Measurements from ENCODE around the gene CCDC18. TPM values are rescaled to one million over a fixed set of nuclear protein-coding genes. Genes with fewer than 3 reads are reported as not detected.
"Not testable (repeated sequence)": the region's sequence is repeated elsewhere in the genome, so short reads cannot be mapped to it uniquely, and the experiment has no call there.

Gene CCDC18
- polyA plus RNA-seq, 1 donor from 2014 or later: 15.2 TPM

GRCh38 chr1:93155335-93155734, 25.2 kb upstream of the CCDC18 start:
- H3K4me3 Mint-ChIP-seq: no peak overlapping the region
- peaks cover 2 to 5% (median 4%) of the 10 kb centered on the region in 3 donors for H3K4me1 Mint-ChIP-seq
- H3K36me3 Mint-ChIP-seq: peaks cover 7% of the 10 kb centered on the region
- H3K9me3 Mint-ChIP-seq: no peaks in the 10 kb centered on the region
- peak overlapping the region in 1 of 3 donors; percentile 86 for H3K27ac Mint-ChIP-seq
- no peaks in the 10 kb centered on the region for H3K27me3 Mint-ChIP-seq

DNA sequence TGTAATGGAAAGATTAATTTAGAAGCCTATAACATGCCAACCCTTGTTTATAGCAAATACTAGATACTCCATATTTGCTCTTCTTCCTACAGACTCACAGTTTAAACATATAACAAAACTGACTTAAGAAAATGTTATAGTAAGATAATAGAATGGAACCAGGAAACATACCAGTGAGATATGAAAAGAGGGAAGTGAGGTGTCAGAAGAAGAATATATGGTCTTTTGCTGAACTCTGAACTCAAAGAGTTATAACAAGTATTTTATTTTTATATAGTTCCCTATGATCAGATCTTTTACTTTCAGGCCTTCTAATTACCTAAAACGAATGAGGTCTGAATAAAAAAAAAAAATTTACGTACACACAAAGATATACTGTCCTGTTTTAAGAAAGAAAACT, 21.2 kb upstream of the CCDC18 start:
- H3K36me3 Mint-ChIP-seq: peaks cover 2% of the 10 kb centered on the region
- H3K4me3 Mint-ChIP-seq: no peak overlapping the region
- H3K9me3 Mint-ChIP-seq: no peaks in the 10 kb centered on the region
- no peak overlapping the region for H3K27ac Mint-ChIP-seq
- H3K27me3 Mint-ChIP-seq: no peaks in the 10 kb centered on the region
- peaks cover 9 to 18% (median 10%) of the 10 kb centered on the region in 3 donors for H3K4me1 Mint-ChIP-seq

DNA sequence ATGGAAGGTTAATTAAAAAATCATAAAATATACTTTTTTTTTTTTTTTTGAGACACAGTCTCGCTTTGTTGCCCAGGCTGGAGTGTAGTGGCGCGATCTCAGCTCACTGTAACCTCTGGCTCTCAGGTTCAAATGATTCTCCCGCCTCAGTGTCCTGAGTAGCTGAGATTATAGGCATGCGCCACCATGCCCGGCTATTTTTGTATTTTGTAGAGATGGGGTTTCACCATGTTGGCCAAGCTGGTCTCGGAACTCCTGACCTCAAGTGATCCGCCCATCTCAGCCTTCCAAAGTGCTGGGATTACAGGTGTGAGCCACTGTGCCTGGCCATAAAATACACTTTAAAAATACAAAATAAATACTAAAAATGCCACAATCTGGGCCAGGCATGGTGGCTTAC, 17.2 kb upstream of the CCDC18 start:
- H3K27ac Mint-ChIP-seq, H3K4me3 Mint-ChIP-seq, H3K27me3 Mint-ChIP-seq, H3K9me3 Mint-ChIP-seq: not testable (repeated sequence)
- Mint-ChIP-seq H3K4me1 (peaks cover 23 to 39% (median 26%) of the 10 kb centered on the region in 3 donors), H3K36me3 (peaks cover 11% of the 10 kb centered on the region)

- peaks cover 16% of the 10 kb centered on the region for H3K36me3 Mint-ChIP-seq
- peaks cover 35 to 41% (median 35%) of the 10 kb centered on the region in 3 donors for H3K4me1 Mint-ChIP-seq
- H3K27me3 Mint-ChIP-seq: no peaks in the 10 kb centered on the region
- no peak overlapping the region for H3K4me3 Mint-ChIP-seq
- H3K27ac Mint-ChIP-seq: peak overlapping the region in 1 of 3 donors; percentile 1
- peaks cover 0 to 8% (median 0%) of the 10 kb centered on the region in 3 donors for H3K9me3 Mint-ChIP-seq
These were observed 15.7 kb upstream of the CCDC18 start for GRCh38 chr1:93164816-93165215.

- H3K4me3 Mint-ChIP-seq, H3K27me3 Mint-ChIP-seq, H3K9me3 Mint-ChIP-seq, H3K27ac Mint-ChIP-seq: not testable (repeated sequence)
- H3K4me1 Mint-ChIP-seq: peaks cover 33 to 42% (median 35%) of the 10 kb centered on the region in 3 donors
- peaks cover 14% of the 10 kb centered on the region for H3K36me3 Mint-ChIP-seq
These were observed 14.6 kb upstream of the CCDC18 start for GRCh38 chr1:93165895-93166294.

GRCh38 chr1:93167006-93167405, 13.5 kb upstream of the CCDC18 start:
- Mint-ChIP-seq H3K9me3 (peaks cover 0 to 8% (median 2%) of the 10 kb centered on the region in 3 donors), H3K4me3 (no peak overlapping the region), H3K36me3 (peaks cover 18% of the 10 kb centered on the region), H3K27me3 (no peaks in the 10 kb centered on the region), H3K4me1 (peaks cover 41 to 45% (median 44%) of the 10 kb centered on the region in 3 donors), H3K27ac (peak overlapping the region in 1 of 3 donors; percentile 3)

GRCh38 chr1:93170141-93170678, 10.3 kb upstream of the CCDC18 start:
- H3K36me3 Mint-ChIP-seq: peaks cover 21% of the 10 kb centered on the region

GRCh38 chr1:93171549-93172034, 8.9 kb upstream of the CCDC18 start:
- peaks cover 0 to 4% (median 4%) of the 10 kb centered on the region in 3 donors for H3K9me3 Mint-ChIP-seq
- H3K27ac Mint-ChIP-seq: no peak overlapping the region
- H3K4me1 Mint-ChIP-seq: peaks cover 47 to 54% (median 50%) of the 10 kb centered on the region in 3 donors
- H3K36me3 Mint-ChIP-seq: peaks cover 24% of the 10 kb centered on the region
- no peaks in the 10 kb centered on the region for H3K27me3 Mint-ChIP-seq
- H3K4me3 Mint-ChIP-seq: peak overlapping the region in 2 of 4 donors; percentile 73 to 89

More at GRCh38 chr1:93170141-93170678, 10.3 kb upstream of the CCDC18 start:
- H3K9me3 Mint-ChIP-seq, H3K4me3 Mint-ChIP-seq, H3K27me3 Mint-ChIP-seq, H3K27ac Mint-ChIP-seq: not testable (repeated sequence)
- H3K4me1 Mint-ChIP-seq: peaks cover 47 to 55% (median 50%) of the 10 kb centered on the region in 3 donors

- Mint-ChIP-seq H3K4me1 (peaks cover 53 to 56% (median 55%) of the 10 kb centered on the region in 3 donors), H3K27me3 (no peaks in the 10 kb centered on the region), H3K4me3 (peak overlapping the region in 2 of 4 donors; percentile 78 to 84), H3K36me3 (peaks cover 20% of the 10 kb centered on the region), H3K27ac (no peak overlapping the region), H3K9me3 (peaks cover 0 to 4% (median under 1%) of the 10 kb centered on the region in 3 donors)
These were observed 7.7 kb upstream of the CCDC18 start for GRCh38 chr1:93172778-93173177.

DNA sequence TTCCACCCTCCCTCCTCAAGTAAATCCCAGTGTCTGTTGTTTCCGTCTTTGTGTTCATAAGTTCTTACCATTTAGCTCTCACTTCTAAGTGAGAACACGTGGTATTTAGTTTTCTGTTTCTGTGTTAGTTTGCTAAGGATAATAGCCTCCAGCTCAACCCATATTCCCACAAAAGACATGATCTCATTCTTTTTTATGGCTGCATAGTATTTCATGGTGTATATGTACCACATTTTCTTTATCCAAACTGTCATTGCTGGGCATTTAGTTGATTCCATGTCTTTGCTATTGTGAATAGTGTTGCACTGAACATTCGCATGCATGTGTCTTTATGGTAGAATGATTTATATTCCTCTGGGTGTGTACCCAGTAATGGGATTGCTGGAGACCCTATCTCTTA, 5.9 kb upstream of the CCDC18 start:
- peak overlapping the region in 1 of 4 donors; percentile 34 for H3K4me3 Mint-ChIP-seq
- H3K27me3 Mint-ChIP-seq, H3K36me3 Mint-ChIP-seq, H3K27ac Mint-ChIP-seq, H3K9me3 Mint-ChIP-seq: not testable (repeated sequence)
- peaks cover 51 to 54% (median 52%) of the 10 kb centered on the region in 3 donors for H3K4me1 Mint-ChIP-seq

DNA sequence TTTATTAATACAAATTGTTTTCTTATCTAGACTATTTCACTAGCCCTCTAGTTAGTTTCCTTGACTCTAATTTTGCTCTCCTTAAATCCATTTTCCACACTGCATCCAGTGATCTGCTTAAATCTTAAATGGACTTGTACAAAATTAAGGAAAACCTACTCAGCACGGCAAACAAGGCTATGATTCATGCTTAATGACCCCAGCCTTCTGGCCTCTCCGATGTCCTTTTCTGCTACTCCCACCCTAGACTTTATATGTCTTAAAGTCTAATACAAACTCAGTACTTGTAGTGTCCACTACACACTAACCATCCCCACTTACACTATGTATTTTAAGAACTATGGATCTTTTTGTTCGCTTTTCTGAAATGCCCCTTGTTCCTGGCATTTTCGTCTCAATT, 2.5 kb upstream of the CCDC18 start:
- H3K27me3 Mint-ChIP-seq: no peaks in the 10 kb centered on the region
- peak overlapping the region; percentile 81 to 99 (median 96) for H3K4me3 Mint-ChIP-seq
- peak overlapping the region in 1 of 3 donors; percentile 56 for H3K27ac Mint-ChIP-seq
- H3K4me1 Mint-ChIP-seq: peaks cover 34 to 42% (median 42%) of the 10 kb centered on the region in 3 donors
- peaks cover 5% of the 10 kb centered on the region for H3K36me3 Mint-ChIP-seq
- H3K9me3 Mint-ChIP-seq: no peaks in the 10 kb centered on the region

GRCh38 chr1:93178418-93178817, 2.1 kb upstream of the CCDC18 start:
- Mint-ChIP-seq H3K4me3 (peak overlapping the region; percentile 81 to 99 (median 96)), H3K4me1 (peaks cover 30 to 42% (median 39%) of the 10 kb centered on the region in 3 donors), H3K9me3 (no peaks in the 10 kb centered on the region), H3K36me3 (peaks cover 5% of the 10 kb centered on the region), H3K27ac (peak overlapping the region; percentile 55 to 90 (median 56)), H3K27me3 (no peaks in the 10 kb centered on the region)

DNA sequence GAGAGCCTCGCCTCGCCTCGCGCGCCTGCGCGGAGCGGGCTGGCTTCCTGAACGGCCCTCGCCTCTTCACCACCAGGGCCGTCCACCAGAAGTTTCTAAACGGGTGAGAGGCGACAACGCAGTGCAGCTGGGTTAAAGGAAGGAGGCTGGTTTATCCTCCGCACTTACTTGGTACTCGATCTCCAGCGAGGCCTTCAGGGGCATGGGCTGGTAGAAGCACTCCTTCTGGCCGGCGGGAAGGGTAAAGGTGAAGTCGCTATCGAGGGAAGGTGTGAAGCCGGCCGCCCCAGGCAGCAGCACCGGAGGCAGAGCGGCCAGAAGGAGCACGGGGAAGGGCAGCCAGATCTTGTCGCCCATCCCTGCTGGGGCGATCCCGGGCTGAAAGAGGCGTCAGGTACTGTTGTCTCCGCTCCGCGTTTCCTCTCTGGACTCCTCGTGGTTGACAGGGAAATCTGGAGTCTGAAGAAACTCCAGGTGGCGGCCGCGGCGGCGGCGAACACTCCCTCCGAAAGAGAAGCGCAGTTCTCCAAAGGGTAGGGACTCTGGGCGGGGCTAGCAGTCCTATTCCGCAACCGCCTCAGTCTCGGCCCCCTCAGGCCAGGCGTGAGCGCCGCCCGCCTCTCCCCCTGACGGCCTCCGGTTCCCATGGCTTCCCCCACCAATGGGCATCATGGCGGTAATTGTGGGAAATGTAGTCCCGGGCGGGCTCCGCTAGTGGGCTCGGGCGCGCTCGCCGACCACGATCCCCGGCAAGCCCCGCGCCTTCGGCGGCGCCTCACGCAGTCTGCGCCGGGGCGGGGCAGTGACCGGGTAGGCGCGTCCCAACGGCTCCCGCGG, 420 bp upstream of the CCDC18 start, which contains the start of gene TMED5:
TSS of gene TMED5 (minus strand) at position 528 of the 837 bp plus-strand sequence. CDS start at position 357, 171 bp downstream.
- H3K27ac Mint-ChIP-seq: peak within 1 kb of the TSS; percentile 75 to 99 (median 90)
- peaks cover 3% of the 10 kb centered on the region for H3K36me3 Mint-ChIP-seq
- H3K27me3 Mint-ChIP-seq: no peaks in the 10 kb centered on the region
- peaks cover 28 to 41% (median 40%) of the 10 kb centered on the region in 3 donors for H3K4me1 Mint-ChIP-seq
- no peaks in the 10 kb centered on the region for H3K9me3 Mint-ChIP-seq
- H3K4me3 Mint-ChIP-seq: peak within 1 kb of the TSS; percentile 81 to 99 (median 96)

DNA sequence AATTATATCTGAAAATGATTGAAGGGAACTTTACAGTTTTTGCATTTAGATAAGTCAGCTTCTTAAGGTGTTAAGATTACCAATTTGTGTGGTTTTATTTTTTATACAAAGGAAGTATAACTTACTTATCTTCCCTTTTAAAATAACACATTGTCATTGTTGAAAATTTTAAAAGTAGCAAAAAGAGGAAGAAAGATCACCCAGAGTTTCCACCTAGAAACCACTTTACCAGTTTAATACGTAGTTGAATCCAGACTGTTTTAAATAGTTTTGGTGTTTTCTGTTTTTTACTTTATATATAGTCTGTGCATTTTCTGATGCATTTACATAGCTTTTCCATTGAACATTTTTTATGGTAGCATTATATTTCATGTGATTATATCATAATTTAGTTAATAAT, 6.1 kb downstream of the CCDC18 start:
- Mint-ChIP-seq H3K4me1 (peaks cover 36 to 49% (median 43%) of the 10 kb centered on the region in 3 donors), H3K27me3 (no peaks in the 10 kb centered on the region), H3K36me3 (peaks cover 4% of the 10 kb centered on the region), H3K4me3 (peak overlapping the region in 1 of 4 donors; percentile 73), H3K27ac (no peak overlapping the region), H3K9me3 (no peaks in the 10 kb centered on the region)

- H3K4me1 Mint-ChIP-seq: peaks cover 18 to 39% (median 24%) of the 10 kb centered on the region in 3 donors
- H3K4me3 Mint-ChIP-seq: no peak overlapping the region
- peak overlapping the region in 1 of 3 donors; percentile 46 for H3K27ac Mint-ChIP-seq
- no peaks in the 10 kb centered on the region for H3K9me3 Mint-ChIP-seq
- H3K36me3 Mint-ChIP-seq: peaks cover 3% of the 10 kb centered on the region
- H3K27me3 Mint-ChIP-seq: no peaks in the 10 kb centered on the region
These were observed 9.9 kb downstream of the CCDC18 start for GRCh38 chr1:93190432-93190831.
